ENCODE data around the gene SEPTIN3. TPM values are rescaled to one million over a fixed set of nuclear protein-coding genes. Genes with fewer than 3 reads are reported as not detected.

SEPTIN3 gene
- total RNA-seq, 6 donors from 2014 or later: 0.79 to 1.6 (median 1.3) TPM

DNA sequence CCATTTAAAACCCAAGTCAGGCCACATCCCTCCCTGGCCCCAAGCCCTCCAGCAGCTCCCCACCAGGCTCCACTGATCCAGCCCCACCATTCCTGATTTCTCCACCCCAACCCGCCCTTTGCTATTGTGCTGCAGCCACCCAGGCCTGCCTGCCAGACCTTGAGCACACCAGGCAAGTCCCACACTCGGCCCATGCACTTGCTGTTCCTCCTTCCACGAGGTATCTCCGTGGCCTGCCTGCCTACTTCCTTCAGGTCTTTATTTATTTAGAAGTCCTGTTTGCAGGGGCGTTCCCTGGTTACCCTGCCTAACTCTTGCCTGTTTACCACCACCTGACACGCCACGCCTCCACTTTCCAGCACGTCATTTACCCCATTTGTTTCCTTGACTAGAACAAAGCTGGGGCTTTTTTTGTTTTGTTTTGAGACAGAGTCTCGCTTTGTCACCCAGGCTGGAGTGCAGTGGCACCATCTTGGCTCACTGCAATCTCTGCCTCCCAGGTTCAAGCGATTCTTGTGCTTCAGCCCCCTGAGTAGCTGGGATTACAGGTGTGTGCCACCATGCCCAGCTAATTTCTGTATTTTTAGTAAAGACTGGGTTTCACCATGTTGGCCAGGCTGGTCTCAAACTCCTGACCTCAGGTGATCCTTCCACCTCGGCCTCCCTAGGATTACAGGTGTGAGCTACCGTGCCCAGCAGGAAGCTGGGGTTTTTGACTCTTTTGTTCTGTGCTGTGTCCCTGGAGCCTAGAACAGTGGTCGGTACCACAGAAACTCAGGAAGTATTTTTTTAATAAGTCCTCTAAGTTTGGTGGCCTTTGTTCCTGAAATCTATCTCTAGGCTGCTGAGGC, 29.0 kb upstream of the SEPTIN3 start:
- no peak overlapping the region for H3K4me3 ChIP-seq
- no peak for ATAC-seq (ENCODE audit: low FRiP score in 2 of 2)
- peak overlapping the region; percentile 31 to 80 (median 73) for H3K27ac ChIP-seq
- peaks cover 0 to 9% (median 7%) of the 10 kb centered on the region in 4 donors for H3K4me1 ChIP-seq
- TF ChIP-seq POLR2AphosphoS5 (IDR thresholded peaks at IDR 0.05): peak in 1 of 2 donors; percentile 60
- no peak for TF ChIP-seq EP300 (IDR thresholded peaks at IDR 0.05)
- TF ChIP-seq POLR2A (IDR thresholded peaks at IDR 0.05): peak in 3 of 4 donors; percentile 9 to 69 (median 24)
- WGBS, 2 donors: 74 to 78% methylated on average over 13 of the region's 13 CpGs
- H3K27me3 ChIP-seq: no peaks in the 10 kb centered on the region
- peak in 1 of 2 donors; percentile 60 for DNase-seq
- H3K36me3 ChIP-seq: no peaks in the 10 kb centered on the region
- no peaks in the 10 kb centered on the region for H3K9me3 ChIP-seq

- Histone ChIP-seq H3K27ac (peak overlapping the region; percentile 31 to 80 (median 73)), H3K4me3 (no peak overlapping the region), H3K27me3 (no peaks in the 10 kb centered on the region), H3K36me3 (no peaks in the 10 kb centered on the region), H3K9me3 (no peaks in the 10 kb centered on the region), H3K4me1 (peaks cover 6 to 16% (median 12%) of the 10 kb centered on the region in 4 donors)
- ATAC-seq (ENCODE audit: low FRiP score in 2 of 2) (peak; percentile 91 to 95), DNase-seq (peak in 1 of 2 donors; percentile 87)
- WGBS, 2 donors: 46 to 53% methylated on average over 5 to 13 of the region's 13 CpGs
- TF ChIP-seq EP300 (IDR thresholded peaks at IDR 0.05) (no peak), CTCF (IDR thresholded peaks at IDR 0.05) (peak; percentile 89 to 98 (median 94))
Observed at GRCh38 chr22:41940832-41941765, 28.1 kb upstream of the SEPTIN3 start.

DNA sequence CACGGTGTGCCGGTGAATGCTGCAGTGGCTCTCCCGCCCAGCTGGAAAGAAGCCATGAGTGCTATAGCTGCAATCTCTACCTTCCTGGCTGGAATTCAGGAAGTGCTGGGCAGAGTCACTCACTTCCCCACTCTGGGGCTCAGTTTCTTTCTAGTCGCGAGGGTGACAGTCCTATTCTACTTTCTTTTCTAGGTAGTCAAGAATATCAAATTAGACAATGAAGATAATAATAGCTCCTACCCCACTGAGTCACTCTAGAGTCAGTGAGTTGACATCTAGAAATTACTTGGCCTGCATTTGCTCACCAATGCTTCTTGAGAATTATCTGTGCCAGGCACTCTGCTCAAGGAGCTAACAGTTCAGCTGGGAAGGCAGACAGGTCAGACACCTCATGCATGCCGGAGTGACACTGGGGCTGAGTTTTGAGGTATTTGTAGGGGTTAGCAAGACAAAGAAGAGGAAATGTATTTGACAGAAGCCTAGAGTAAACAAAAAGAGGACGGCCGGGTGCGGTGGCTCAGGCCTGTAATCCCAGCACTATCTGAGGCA, 25.5 kb upstream of the SEPTIN3 start:
- no peaks in the 10 kb centered on the region for H3K27me3 ChIP-seq
- no peaks in the 10 kb centered on the region for H3K36me3 ChIP-seq
- DNase-seq (no peak), ATAC-seq (ENCODE audit: low FRiP score in 2 of 2) (no peak)
- 54 to 77% methylated on average over 6 to 9 of the region's 9 CpGs for WGBS, 2 donors
- no peak overlapping the region for H3K4me3 ChIP-seq
- H3K9me3 ChIP-seq: no peaks in the 10 kb centered on the region
- no peak overlapping the region for H3K27ac ChIP-seq
- TF ChIP-seq POLR2A (IDR thresholded peaks at IDR 0.05): no peak
- no peak for TF ChIP-seq CTCF (IDR thresholded peaks at IDR 0.05)
- TF ChIP-seq POLR2AphosphoS5 (IDR thresholded peaks at IDR 0.05): no peak
- TF ChIP-seq EP300 (IDR thresholded peaks at IDR 0.05): no peak
- H3K4me1 ChIP-seq: peaks cover 15 to 25% (median 18%) of the 10 kb centered on the region in 4 donors

DNA sequence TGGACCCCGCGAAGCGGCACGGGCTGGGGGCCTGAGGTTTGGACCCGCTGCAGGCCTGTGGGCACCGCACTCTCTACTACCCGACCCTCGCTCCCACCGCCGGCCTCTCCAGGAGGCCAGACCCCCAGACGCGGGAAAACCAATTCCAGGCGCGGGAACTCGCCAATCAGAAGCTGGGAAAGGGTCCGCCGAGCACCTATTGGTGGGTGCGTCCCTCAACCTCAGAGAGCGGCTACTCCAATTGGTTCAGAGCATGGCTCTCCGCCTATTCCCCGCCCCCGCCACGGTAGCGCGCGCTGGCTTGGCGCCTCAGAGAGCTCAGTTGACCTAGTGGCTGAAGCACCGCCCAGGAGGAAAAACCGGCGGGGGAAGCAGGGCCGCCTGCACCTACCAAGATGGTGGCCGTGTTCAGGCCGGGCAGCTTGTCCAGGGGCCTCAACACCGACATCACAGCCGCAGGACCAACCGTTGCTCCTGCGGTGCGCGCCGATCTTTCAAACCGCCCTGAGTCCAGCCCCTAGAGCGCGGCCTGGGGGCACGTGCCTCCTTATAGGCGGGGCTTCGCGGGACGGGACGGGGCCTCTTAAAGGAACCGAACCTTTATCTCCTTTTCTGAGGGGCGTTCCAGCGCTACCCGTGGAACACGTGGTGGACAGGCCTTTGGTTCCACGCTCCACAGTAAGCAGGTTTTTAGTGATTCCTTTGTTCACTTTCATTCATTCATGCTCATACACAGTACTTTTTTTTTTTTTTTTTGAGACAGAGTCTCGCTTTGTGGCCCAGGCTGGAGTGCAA, 22.4 kb upstream of the SEPTIN3 start, which contains the start of gene CENPM:
Gene CENPM (minus strand): TSS at position 524 of the 795 bp plus-strand sequence. CDS start 76 bp downstream, at position 448.
- TF ChIP-seq EP300 (IDR thresholded peaks at IDR 0.05): no peak
- TF ChIP-seq CTCF (IDR thresholded peaks at IDR 0.05): peak in 1 of 6 experiments; percentile 18
- peak in 1 of 2 donors; percentile 23 for TF ChIP-seq POLR2AphosphoS5 (IDR thresholded peaks at IDR 0.05)
- Histone ChIP-seq H3K27ac (peak within 1 kb of the TSS in 2 of 4 donors; percentile 16 to 72), H3K9me3 (no peaks in the 10 kb centered on the region), H3K27me3 (no peaks in the 10 kb centered on the region), H3K4me1 (peaks cover 8 to 16% (median 14%) of the 10 kb centered on the region in 4 donors), H3K36me3 (no peaks in the 10 kb centered on the region), H3K4me3 (peak within 1 kb of the TSS; percentile 80 to 90 (median 82))
- 3 to 8% methylated on average over 11 to 23 of the region's 56 CpGs for WGBS, 2 donors
- ATAC-seq (ENCODE audit: low FRiP score in 2 of 2) (peak; percentile 98 to 99), DNase-seq (peak; percentile 89 to 97)

All from upper lobe of left lung (tissue), 6 donors.